Keratinocyte (primary cell): ENCODE measurements around the gene NCBP1. TPM values are rescaled to one million over a fixed set of nuclear protein-coding genes. Genes with fewer than 3 reads are reported as not detected.
"Not testable (repeated sequence)": the region's sequence is repeated elsewhere in the genome, so short reads cannot be mapped to it uniquely, and the experiment has no call there.

Source experiments
- DNase-seq: peaks from one replicate; pipeline ENCODE4 v3.0.0-alpha.2; 2011; ENCODE audit warnings: low read depth, missing footprints, low spot score
- FAIRE-seq: peaks from 2 replicates; lab custom pipeline; 2011; peaks lifted over from hg19 to GRCh38; lab: Jason Lieb, UNC
- H2AFZ ChIP-seq: 2 replicates; pipeline ENCODE4 v1.6.0; 2012; ENCODE audit warnings: low read length, control low read depth, inconsistent platforms; ENCODE audit not compliant: control insufficient read depth
- H3K27ac ChIP-seq: 2 replicates; pipeline ENCODE4 v1.5.1; 2011; ENCODE audit warnings: low read length; ENCODE audit not compliant: control insufficient read depth, insufficient read depth
- H3K27me3 ChIP-seq: 3 replicates; pipeline ENCODE4 v1.6.0; 2011; ENCODE audit warnings: low read length; ENCODE audit not compliant: control insufficient read depth, insufficient read depth; ENCODE audit errors: extremely low read depth
- H3K36me3 ChIP-seq, 2 experiments: 2 replicates in 1 of 2; 3 replicates in 1 of 2; pipeline ENCODE4 v1.5.1; 2011; ENCODE audit warnings: low read length in 2 of 2, mild to moderate bottlenecking in 1 of 2; ENCODE audit not compliant: control insufficient read depth in 2 of 2, insufficient read depth in 2 of 2; ENCODE audit errors: extremely low read depth in 1 of 2
- H3K4me1 ChIP-seq: 3 replicates; pipeline ENCODE4 v1.5.1; 2011; ENCODE audit warnings: low read length; ENCODE audit not compliant: control insufficient read depth, insufficient read depth; ENCODE audit errors: extremely low read depth
- H3K4me2 ChIP-seq: 3 replicates; pipeline ENCODE4 v1.6.0; 2011; ENCODE audit warnings: low read depth, low read length; ENCODE audit not compliant: control insufficient read depth, insufficient read depth; ENCODE audit errors: extremely low read depth
- H3K4me3 ChIP-seq, 3 experiments: fragments of 200-600 bp in 1 of 3; sonication (generic) in 1 of 3; 2 replicates in 2 of 3; 3 replicates in 1 of 3; pipeline ENCODE4 v1.5.1; 2011 to 2016; ENCODE audit warnings: low read length in 3 of 3, mild to moderate bottlenecking in 3 of 3, control low read depth in 2 of 3, inconsistent platforms in 1 of 3, low read depth in 1 of 3, mixed read lengths in 1 of 3, mixed run types in 1 of 3, moderate library complexity in 1 of 3; ENCODE audit not compliant: control insufficient read depth in 2 of 3, insufficient read depth in 2 of 3; ENCODE audit errors: extremely low read depth in 1 of 3
- H3K79me2 ChIP-seq: 2 replicates; pipeline ENCODE4 v1.6.0; 2012; ENCODE audit warnings: low read length; ENCODE audit not compliant: control insufficient read depth, insufficient read depth
- H3K9ac ChIP-seq: 3 replicates; pipeline ENCODE4 v1.6.0; 2011; ENCODE audit warnings: low read length; ENCODE audit not compliant: control insufficient read depth, insufficient read depth; ENCODE audit errors: extremely low read depth
- H3K9me1 ChIP-seq: 3 replicates; pipeline ENCODE4 v1.6.0; 2011; ENCODE audit warnings: low read length; ENCODE audit not compliant: control insufficient read depth, insufficient read depth; ENCODE audit errors: extremely low read depth
- H3K9me3 ChIP-seq: 2 replicates; pipeline ENCODE4 v1.5.1; 2012; ENCODE audit warnings: low read depth, low read length; ENCODE audit not compliant: control insufficient read depth
- H4K20me1 ChIP-seq: 3 replicates; pipeline ENCODE4 v1.6.0; 2011; ENCODE audit warnings: low read length; ENCODE audit not compliant: control insufficient read depth, insufficient read depth; ENCODE audit errors: extremely low read depth
- EZH2 ChIP-seq: IDR thresholded peaks from one replicate; pipeline ENCODE4 v1.6.1; 2012; ENCODE audit warnings: inconsistent platforms, mild to moderate bottlenecking, low read length, moderate library complexity
- dilution Hi-C: fragments of 300-500 bp; cut with MboI; formaldehyde crosslinking; loops from one replicate; pipeline ENCODE4 v1.7.0; 2020; ENCODE audit warnings: low sequenced_read_pairs; ENCODE audit not compliant: extremely low pct_ligation_motif_present
- polyA plus RNA-seq, 5 experiments: library from polyadenylated mRNA; depleted of rRNA in 3 of 5; stranded (reverse) in 3 of 5; stranded (forward) in 1 of 5; unstranded in 1 of 5; fragments of >200 nt; gene quantifications; 1 replicate in 1 of 5; 2 replicates in 3 of 5; 3 replicates in 1 of 5; pipeline versions ENCODE4 v1.2.1 to v1.2.3, GENCODE V29; 2011 to 2012; ENCODE audit warnings: missing spikeins in 2 of 5, low read depth in 1 of 5, low replicate concordance in 1 of 5
- TF ChIP-seq, protein P1 (sequence below), 3 experiments: IDR thresholded peaks in 1 of 3; conservative IDR thresholded peaks in 1 of 3; optimal IDR thresholded peaks in 1 of 3; 2 replicates in 2 of 3; 3 replicates in 1 of 3; pipeline versions ENCODE3 to v1.5.1; 2011; ENCODE audit warnings: low read length in 3 of 3, mild to moderate bottlenecking in 3 of 3, moderate library complexity in 2 of 3, control low read depth in 1 of 3, inconsistent platforms in 1 of 3; ENCODE audit not compliant: insufficient read depth in 2 of 3; ENCODE audit errors: extremely low read depth in 1 of 3

NCBP1 gene
- polyA plus RNA-seq, 1 donor (not counting 4 experiments of a cell fraction or from before 2014, with no cell fraction given) = 38.6 TPM

- DNase-seq = no peak
- Histone ChIP-seq H3K4me1 (no peaks in the 10 kb centered on the region), H2AFZ (no peak overlapping the region), H3K27ac (no peak overlapping the region), H3K36me3 (peaks cover 6 to 8% of the 10 kb centered on the region in 2 experiments), H4K20me1 (no peaks in the 10 kb centered on the region), H3K4me2 (no peak overlapping the region), H3K27me3 (no peaks in the 10 kb centered on the region), H3K9me3 (no peaks in the 10 kb centered on the region), H3K9me1 (no peaks in the 10 kb centered on the region), H3K4me3 (no peak overlapping the region), H3K79me2 (no peaks in the 10 kb centered on the region), H3K9ac (no peak overlapping the region)
- TF ChIP-seq EZH2 = no peak
- TF ChIP-seq, protein P1, sequence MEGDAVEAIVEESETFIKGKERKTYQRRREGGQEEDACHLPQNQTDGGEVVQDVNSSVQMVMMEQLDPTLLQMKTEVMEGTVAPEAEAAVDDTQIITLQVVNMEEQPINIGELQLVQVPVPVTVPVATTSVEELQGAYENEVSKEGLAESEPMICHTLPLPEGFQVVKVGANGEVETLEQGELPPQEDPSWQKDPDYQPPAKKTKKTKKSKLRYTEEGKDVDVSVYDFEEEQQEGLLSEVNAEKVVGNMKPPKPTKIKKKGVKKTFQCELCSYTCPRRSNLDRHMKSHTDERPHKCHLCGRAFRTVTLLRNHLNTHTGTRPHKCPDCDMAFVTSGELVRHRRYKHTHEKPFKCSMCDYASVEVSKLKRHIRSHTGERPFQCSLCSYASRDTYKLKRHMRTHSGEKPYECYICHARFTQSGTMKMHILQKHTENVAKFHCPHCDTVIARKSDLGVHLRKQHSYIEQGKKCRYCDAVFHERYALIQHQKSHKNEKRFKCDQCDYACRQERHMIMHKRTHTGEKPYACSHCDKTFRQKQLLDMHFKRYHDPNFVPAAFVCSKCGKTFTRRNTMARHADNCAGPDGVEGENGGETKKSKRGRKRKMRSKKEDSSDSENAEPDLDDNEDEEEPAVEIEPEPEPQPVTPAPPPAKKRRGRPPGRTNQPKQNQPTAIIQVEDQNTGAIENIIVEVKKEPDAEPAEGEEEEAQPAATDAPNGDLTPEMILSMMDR (optimal IDR thresholded peaks at IDR 0.05 in 1 of 3, IDR thresholded peaks at IDR 0.05 in 1 of 3, conservative IDR thresholded peaks at IDR 0.05 in 1 of 3; ENCODE audit: extremely low read depth in 1 of 3, insufficient read depth in 2 of 3, low read length in 3 of 3) = no peak
- FAIRE-seq = no peak
- dilution Hi-C loops = no loop called here
Measured at GRCh38 chr9:97617939-97618416, 15.6 kb upstream of the NCBP1 start.

DNA sequence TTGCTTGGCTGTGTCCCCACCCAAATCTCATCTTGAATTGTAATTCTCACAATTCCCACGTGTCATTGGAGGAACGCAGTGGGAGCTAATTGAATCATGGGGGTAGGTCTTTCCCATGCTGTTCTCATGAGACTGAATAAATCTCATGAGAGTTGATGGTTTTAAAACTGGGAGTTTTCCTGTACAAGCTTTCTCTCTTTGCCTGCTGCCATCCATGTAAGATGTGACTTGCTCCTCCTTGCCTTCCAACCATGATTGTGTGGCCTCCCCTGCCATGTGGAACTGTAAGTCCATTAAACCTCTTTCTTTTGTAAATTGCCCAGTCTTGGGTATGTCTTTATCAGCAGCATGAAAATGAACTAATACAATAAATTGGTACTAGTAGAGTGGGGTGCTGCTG is 13.6 kb upstream of the NCBP1 start:
- H3K9ac ChIP-seq, H2AFZ ChIP-seq, H3K36me3 ChIP-seq, H4K20me1 ChIP-seq, H3K4me2 ChIP-seq, H3K27ac ChIP-seq, H3K4me1 ChIP-seq, H3K79me2 ChIP-seq, FAIRE-seq, H3K9me3 ChIP-seq, DNase-seq, H3K9me1 ChIP-seq, H3K27me3 ChIP-seq, dilution Hi-C loops, H3K4me3 ChIP-seq: not testable (repeated sequence)

DNA sequence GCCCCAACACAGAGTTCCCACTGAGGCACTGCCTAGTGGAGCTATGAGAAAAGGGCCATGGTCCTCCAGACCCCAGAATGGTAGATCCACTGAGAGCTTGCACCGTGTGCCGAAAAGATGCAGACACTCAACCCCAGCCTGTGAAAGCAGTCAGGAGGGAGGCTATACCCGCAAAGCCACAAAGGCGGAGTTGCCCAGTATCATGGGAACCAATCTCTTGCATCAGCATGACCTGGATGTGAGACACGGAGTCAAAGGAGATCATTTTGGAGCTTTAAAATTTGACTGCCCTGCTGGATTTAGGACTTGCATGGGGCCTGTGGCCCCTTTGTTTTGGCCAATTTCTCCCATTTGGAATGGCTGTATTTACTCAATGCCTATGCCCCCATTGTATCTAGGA is 11.1 kb upstream of the NCBP1 start:
- H3K4me1 ChIP-seq, H3K79me2 ChIP-seq, H3K36me3 ChIP-seq, H3K27ac ChIP-seq, H3K9me1 ChIP-seq, H4K20me1 ChIP-seq, H3K9ac ChIP-seq, H3K4me3 ChIP-seq, H3K27me3 ChIP-seq, H2AFZ ChIP-seq, H3K4me2 ChIP-seq, DNase-seq, H3K9me3 ChIP-seq, FAIRE-seq, dilution Hi-C loops: not testable (repeated sequence)
